A673 (cell line): ENCODE measurements around the gene UBE3A.

ENCODE experiments used
- CTCF ChIP-seq: fragments of 300-800, 200-600 bp; sonication (generic); conservative IDR thresholded peaks from 2 replicates; pipeline ENCODE4 v1.5.1; 2017; ENCODE audit warnings: low read depth, mild to moderate bottlenecking, antibody characterized with exemption, low read length, moderate library complexity, mixed read lengths
- EZH2 ChIP-seq: fragments of 200-600 bp; sonication (generic); IDR thresholded peaks from 2 replicates; pipeline ENCODE4 v1.6.1; 2017; ENCODE audit warnings: borderline replicate concordance, low read depth, mild to moderate bottlenecking, mixed read lengths, antibody characterized with exemption, low read length; ENCODE audit not compliant: poor library complexity, severe bottlenecking

GRCh38 chr15:25407950-25408349 is 30.9 kb downstream of the UBE3A start:
- TF ChIP-seq CTCF (no peak), EZH2 (no peak)
